DMS 273 treated with DMSO at 0.1 percent for 48 hours (cell line): ENCODE data around the gene CCDC91.
"Not testable (repeated sequence)": the region's sequence is repeated elsewhere in the genome, so short reads cannot be mapped to it uniquely, and the experiment has no call there.

Experiments used
- DNase-seq: peaks from one replicate; lab custom pipeline; 2025; lab: John Stamatoyannopoulos, UW

CCDC91 gene

DNA sequence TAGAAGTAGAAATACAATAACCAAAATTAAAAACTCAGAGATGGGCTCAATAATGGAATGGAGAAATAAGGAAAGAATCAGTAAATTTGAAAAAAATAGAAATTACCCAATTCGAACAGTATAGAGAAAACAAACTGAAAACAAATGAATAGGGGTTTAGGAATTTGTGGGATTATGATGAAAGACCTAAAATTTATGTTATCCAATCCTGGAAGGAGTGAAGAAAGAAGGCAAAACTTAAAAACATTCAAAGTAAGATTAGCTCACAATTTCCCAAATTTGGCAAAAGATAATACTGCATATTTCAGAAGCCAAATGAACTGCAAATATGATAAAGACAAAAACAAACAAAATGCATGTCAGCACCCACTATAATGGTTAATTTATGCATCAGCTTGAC is 177.1 kb downstream of the CCDC91 start:
- DNase-seq: no peak

DNA sequence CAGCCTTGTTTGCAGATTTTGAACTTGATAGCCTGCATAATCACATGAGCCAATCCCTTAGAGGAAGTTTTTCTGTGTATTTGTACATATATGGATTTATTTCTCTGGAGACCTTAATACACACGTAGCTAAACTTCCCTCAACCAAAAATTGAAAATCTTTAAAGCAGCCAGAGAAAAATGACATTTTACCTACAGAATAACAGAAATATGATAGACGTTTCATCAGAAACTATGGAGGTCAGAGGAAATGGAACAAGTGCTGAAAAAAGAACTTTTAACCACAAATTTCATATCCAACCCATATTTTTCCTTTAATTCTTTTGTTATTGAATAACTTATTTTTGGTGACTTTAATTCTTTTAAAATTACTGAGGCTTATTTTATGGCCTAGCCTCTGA is 177.7 kb downstream of the CCDC91 start:
- DNase-seq: no peak

DNA sequence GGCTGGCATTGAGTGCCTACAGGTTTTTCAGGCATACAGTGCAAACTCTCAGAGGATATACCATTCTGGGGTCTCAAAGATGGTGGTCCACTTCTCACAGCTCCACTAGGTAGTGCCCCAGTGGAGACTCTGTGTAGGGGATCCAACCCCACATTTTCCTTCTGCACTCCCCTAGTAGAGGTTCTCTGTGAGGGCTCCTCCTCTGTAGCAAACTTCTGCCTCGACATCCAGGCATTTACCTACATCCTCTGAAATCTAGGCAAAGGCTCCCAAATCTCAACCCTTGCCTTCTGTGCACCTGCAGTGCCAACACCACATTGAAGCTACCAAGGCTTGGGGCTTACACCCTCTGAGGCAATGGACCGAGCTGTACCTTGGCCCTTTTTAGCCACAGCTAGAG is 179.2 kb downstream of the CCDC91 start:
- no peak for DNase-seq

DNA sequence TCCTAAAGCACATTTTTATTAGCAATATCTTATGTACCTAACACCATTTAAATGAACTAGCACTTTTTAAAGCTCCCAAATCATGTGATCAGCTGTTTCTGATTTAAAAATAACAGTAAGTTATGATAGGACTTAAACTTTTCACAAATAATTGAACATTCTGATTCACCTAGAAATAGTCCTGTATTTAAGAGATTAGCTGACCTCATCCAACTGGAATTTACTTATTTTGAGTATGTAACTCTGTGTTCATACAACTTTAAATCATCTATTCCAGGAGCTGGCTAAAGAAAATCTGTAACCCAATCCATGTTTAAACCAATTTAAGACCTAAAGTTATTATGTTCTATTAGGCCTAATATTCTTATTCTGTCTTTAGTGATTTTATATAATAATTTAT is 184.3 kb downstream of the CCDC91 start:
- DNase-seq: no peak

DNA sequence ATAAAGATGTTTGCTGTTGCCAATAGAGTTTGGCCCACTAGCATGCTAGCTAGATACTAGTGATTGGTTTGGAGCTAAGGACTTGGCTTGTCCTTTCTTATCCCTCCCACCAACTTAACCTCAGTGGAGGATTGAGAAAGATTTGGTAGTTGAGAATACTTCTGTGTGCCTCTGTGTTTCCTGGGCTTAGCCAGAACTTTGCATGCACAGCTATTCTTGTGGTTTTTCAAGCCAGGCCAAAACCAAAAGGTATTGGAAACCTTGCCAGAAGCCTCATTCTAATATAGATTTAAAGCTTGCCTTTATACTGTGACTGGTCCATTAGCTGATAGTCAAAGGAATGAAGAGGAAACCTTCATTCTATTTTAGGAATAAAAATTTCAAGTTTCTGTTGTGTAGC is 188.5 kb downstream of the CCDC91 start:
- no peak for DNase-seq

DNA sequence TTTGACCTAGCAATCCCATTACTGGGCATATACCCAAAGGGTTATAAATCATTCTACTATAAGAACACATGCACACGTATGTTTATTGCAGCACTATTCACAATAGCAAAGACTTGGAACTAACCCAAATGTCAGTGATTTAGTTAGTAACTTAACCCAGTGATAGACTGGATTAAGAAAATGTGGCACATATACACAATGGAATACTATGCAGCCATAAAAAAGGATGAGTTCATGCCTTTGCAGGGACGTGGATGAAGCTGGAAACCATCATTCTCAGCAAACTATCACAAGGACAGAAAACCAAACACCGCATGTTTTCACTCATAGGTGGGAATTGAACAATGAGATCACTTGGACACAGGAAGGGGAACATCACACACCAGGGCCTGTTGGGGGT is 189.5 kb downstream of the CCDC91 start:
- not testable (repeated sequence) for DNase-seq

DNA sequence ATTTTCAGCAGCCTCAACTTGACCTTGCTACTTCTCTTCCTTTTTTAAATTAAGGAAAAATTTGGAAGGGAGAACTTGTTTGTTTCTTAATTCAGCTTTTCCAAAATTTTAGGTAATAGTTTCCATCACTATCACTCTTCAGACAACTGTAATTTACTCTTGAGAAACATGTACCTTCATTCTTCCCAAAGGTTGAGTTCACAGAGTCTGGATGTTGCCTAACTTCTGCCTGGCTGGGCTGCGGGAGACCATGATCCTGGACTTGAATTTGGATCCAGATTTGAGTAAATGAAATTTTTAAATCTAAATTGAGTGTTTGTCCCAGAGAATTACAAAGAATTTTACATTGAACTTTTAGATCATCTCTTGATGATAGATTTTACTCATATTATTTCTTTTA is 193.1 kb downstream of the CCDC91 start:
- no peak for DNase-seq

DNA sequence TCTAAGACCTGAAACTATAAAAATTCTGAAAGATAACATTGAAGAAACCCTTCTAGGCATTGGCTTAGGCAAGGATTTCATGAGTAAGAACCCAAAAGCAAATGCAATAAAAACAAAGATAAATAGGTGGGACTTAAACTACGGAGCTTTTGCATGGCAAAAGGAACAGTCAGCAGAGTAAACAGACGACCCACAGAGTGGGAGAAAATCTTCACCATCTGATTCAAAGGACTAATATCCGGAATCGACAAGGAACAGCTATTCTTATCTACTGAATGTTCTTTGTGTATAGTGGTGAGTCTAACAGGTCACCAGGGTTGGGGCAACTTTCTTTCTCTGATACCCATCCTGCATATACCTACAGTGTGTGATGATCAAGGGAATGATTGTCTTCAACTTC is 198.6 kb downstream of the CCDC91 start:
- no peak for DNase-seq

DNA sequence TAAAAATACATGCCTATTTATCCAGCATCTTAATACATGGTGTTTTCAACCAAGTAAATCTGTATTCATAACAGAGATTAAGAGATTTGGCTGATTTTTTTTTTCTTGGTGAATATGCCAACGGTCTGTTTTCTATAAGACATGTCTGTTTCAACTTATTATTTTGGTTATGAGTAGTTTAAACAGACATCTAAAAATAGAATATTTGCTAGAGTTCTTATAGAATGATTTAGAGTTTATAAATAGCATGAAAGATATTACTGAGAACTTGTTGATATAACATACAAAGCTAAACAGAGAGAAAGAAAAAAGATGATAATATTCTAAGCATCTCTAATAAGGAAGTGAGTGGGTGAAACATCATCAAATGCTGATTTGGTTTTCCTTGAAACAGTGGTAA is 199.9 kb downstream of the CCDC91 start:
- no peak for DNase-seq

DNA sequence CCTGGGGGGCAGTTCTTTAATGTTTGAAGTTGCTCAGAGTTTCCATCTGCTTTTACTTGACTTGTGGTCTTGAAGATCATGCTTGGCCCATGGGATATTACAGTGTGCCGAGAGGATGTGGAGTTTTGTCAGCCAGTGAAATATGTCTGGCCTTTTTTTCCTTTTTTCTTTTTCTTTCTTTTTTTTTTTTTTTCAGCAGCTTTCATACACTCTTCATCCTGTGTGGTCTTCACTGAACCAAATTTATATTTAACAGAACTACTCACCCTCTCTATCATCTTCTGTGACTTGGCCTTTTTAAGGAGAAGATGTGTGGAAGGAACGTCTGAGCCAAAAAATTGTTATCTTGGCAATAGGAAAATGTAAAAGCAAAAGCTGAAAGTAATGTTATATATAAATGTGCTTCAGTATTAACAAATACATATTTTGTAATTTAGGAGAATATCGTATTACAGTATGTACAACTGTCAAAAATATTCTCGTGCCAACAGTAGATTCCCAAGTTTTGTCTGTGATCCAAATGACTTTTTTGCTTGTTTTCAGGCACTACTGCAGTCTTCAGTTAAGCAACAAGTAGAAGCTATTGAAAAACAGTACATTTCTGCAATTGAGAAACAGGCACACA is 200.6 kb downstream of the CCDC91 start:
- DNase-seq: no peak

DNA sequence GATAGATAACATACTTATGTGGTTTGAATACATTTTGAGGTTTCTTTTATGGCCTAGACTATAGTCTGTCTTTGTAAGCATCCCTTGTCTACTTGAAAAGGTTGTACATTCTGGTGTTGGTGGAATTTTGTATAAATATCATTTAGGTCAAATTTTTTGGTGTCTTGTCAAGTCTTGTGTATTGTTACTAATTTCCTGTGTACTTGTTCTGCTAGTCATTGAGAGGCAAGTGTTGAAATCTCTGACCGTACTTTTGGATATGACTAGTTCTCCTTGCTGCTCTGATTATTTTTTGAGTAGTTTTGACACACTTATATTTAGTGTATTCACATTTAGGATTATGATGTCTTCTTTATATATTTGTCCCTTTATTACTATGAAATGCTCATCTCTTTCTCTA is 219.6 kb downstream of the CCDC91 start:
- DNase-seq: no peak

DNA sequence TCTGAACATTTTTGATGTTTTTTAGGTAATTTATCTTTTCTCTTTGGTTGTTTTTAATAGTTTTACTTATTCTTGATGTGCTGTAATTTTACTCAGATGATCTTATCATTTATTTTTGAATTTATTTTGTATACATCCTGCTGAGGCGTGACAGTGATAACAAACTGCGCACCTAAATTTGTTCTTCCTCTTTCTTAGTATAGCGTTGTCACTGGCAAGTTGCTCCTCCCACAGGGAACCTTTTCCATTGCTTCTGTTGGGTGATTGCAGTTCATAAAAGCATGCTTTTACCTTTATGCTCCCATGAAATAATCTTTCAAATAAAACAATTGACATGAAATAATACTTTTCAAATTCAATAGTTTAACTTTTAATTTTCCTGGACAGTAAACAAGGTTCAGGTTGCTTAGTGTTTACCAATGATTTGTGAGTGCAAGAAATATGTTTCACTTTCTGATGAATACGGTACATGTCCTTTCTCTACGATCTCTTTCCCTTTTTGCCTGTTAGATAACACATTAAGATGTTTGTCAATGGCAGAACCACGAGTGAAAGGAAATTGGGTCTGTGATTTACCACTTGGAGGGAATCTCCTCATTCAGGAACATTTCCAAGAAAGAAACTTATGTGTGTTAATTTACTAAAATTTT is 223.3 kb downstream of the CCDC91 start:
- no peak for DNase-seq

DNA sequence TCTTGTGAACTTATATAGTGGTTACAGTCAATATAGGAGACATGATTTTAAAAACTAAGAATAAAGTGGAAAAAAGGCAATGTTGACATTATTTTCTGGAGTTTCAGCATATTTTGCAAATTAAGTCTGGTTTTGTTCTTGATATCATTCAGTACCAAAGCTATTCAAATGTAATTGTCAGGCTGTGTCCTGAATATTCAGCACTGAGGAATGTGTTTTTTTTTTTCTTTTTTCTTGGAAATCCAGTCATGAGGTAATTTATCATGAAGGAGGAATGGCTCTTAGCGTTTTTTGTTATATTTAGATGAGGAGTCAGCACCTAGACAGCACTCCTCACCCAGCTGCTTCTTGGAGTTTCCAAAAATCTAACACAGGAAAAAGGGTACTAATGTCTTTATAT is 225.5 kb downstream of the CCDC91 start:
- DNase-seq: no peak

DNA sequence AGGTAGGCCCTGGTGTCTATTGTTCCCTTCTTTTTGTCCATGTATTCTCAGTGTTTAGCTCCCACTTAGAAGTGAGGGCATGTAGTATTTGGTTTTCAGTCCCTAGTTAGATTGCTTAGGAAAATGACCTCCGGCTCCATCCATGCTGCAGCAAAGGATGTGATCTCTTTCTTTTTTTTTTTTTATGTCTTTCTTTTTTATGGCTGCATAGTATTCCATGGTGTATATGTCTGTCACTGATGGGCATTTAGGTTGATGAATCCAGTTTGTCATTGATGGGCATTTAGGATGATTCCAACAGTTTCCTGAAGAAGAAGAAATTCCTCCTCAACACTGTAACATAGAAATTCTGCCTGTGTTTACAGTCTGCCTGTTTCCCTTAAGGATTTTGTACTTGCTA is 231.1 kb downstream of the CCDC91 start:
- DNase-seq: no peak

DNA sequence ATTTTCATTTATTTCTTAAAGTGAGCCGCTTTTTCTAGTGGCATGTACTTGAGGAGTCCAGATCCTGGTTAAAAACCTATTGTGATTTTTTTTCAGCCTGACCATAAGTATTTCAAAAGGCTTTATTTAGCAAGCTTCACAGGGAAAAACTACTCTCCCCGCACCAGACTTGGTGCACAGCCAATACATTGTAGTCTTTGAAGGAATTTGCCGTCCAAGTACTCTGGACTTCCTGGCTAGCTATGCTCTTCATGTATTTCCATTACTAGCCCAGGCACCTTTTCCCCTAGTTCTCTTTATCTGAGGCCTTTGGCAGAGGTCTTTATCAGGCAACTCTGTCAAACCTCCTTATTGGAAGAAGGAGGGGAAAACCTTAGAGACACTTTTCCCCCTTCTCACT is 234.7 kb downstream of the CCDC91 start:
- no peak for DNase-seq

DNA sequence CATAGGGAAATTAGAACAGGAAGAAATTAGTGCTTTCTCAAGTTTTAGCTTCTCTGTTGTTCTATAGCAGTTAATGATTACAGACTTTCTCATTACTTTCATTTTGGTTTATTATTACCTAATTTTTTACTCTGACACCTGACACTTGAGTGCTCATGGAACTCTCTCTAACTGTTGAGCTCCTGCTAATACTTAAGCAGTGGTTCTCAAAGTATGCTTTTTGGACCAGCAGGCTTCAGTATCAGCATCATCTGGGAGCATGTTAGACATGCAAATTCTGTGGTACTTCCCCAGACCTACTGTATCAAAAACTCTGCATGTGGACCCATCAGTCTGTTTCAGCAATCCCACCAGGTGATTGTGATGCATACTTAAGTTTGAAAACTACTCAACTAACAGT is 235.3 kb downstream of the CCDC91 start:
- no peak for DNase-seq

DNA sequence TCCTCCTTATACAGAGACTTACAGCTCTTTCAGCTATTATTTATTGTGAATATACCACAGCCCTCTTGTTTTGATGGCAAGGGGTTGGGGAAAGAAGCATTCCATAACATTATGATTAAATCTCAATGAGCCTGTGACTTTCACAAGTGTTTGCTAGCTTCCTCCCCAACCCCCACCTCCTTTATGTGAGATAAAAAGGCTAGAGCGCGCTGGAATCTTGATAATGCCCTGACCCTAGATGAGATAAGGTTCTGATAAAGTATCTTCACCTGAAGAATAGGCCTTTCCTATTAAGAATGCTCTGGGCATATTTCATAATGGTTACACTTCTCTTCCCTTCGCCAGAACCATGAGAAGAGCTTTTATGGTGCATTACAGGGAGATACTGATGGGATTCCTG is 236.8 kb downstream of the CCDC91 start:
- DNase-seq: no peak

DNA sequence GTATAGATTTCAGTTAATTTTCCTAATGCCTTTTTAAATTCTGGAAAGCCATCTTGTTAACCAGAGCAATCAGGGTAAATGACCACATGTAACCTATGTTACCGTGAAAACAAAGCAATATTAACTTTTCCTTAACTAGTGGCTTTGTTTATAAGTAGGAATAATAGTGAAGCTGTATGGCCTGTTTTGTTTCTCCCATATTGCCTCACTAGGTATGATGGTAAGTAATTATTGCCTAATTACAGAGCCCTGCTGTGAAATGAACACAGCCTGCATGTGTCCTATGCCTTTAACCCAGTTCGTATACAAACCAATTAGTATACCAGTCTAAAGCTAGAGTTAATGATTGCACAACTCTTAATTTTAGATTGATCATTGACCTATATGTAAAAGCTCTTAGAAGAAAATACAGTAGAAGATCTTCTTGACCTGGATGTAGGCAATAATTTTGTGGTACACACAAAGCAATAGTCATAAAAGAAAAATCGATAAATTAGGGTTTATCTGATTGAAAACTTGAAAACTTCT is 249.9 kb downstream of the CCDC91 start:
- DNase-seq: no peak

DNA sequence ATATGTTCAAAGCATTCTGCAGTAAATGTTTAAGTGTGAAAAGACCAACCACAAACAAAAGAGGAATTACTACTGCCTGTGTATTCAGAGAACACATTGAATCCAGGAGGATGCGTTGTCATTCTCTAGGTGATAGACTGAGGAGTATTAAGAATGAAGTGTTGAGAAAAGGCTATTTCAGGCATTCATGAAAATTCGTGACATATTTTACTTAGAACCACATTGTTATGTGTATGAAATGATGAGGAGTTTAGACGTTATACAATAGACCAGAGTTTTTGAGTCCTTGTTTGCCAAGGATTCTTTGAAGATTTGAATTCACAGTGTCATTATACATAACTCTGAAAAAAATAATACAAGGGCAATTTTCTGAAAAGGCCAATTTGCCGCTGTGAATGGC is 251.8 kb downstream of the CCDC91 start:
- no peak for DNase-seq

DNA sequence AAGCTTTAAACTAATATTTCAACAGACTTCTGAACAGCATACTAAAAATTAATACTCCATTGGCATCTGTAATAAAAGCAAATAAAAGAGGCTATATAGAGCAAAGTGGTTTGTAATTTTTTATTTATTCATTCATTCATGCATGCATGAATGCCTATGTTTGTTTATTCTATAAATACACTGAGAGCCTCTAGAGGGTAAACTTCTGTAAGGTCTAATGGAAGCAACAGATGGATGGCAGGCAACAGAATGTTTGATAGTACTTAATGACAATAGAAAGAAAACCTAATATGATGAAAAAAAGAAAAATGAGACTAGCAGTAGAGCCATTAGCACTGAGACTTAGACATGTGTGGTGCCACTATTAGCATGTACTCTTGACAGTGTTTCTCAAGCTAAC is 253.1 kb downstream of the CCDC91 start:
- no peak for DNase-seq

DNA sequence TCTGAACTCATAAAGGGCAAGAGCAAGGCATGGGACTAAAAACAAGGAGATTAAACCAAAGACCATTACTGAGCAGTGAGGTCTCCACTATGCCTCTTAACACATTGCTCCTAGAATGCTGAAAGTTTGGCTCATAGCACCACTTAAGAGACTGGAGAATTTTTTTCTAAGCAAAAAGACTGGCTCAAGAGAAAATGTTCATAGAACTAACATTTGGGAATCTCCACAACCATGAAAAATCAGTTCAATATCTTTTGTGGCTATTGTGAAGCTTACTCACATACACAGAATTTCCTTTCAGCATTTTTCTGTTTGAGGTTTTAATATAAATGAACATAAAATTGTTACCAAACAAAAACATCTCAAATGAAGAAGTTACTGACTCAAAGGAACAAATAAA is 255.8 kb downstream of the CCDC91 start:
- no peak for DNase-seq

DNA sequence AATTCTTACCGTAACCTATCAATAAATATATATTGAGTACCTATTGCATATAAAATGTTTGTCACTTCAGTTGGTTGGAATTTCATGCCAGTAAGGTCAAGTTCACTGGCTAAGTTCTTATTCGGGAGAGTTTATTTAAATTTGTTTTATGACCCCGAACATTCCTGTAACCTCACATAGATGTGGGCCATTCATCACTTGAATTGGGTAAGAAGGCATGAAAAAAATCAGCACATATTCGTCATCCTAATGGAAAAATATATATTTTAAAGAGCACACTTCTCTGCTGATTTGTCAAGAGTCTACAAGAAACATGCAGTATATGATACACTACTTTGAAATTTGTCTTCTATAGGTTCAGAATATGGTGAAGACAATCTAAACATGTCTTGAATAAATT is 263.4 kb downstream of the CCDC91 start:
- no peak for DNase-seq

DNA sequence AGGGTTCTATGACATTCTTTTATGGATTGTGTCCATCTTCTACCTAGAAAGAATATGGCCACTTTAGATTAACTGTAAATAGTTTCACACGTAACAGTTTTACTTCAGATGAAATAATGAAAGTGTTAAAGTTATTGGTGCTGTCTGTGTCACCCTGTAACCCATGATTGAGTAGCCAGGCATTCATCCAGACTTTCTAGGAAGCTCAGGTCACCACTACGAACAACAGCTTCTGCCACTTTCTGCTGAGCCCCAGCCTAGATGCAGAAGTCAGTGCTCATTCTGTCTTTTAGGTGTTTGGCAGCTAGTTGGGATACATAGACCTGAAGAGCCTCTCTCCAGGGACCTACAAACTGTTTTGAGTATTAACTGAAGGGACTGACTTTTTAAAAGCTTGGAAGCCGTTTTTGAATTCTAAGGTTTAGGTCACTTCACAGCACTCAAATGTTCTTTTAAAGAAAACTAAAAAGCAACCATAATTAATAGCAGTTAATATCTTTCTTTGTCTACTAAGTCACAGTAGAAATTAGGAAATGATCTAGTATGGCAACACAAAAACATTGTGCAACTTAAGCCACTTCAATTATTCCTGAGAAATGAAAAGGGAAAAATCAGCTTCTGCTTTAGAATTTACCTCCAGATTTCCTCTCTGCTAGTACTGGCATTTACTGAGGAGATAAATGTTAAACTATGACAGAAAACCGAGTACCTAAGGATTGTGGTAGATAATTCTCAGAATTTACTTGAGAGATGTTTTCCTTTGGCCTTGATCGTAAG is 266.9 kb downstream of the CCDC91 start:
- DNase-seq: no peak
